ENCODE data around the gene RALB.
A peak's percentile ranks its signal among the peaks of the same experiment; 100 is the strongest.

RALB gene

GRCh38 chr2:120235681-120236080, 17.0 kb upstream of the RALB start:
- Histone ChIP-seq H3K9me3 (ENCODE audit: control insufficient read depth, insufficient read depth, low read length) (no peaks in the 10 kb centered on the region), H3K4me3 (ENCODE audit: low read depth, low read length) (no peak overlapping the region), H3K4me1 (ENCODE audit: control insufficient read depth, insufficient read depth, low read length) (peaks cover 11% of the 10 kb centered on the region), H3K27me3 (ENCODE audit: control insufficient read depth, insufficient read depth, low read length) (peaks cover 8% of the 10 kb centered on the region), H3K27ac (ENCODE audit: low read depth, low read length) (no peak overlapping the region), H3K36me3 (ENCODE audit: control insufficient read depth, insufficient read depth, low read length) (no peaks in the 10 kb centered on the region), H3K9ac (ENCODE audit: low read depth, low read length) (no peak overlapping the region)

DNA sequence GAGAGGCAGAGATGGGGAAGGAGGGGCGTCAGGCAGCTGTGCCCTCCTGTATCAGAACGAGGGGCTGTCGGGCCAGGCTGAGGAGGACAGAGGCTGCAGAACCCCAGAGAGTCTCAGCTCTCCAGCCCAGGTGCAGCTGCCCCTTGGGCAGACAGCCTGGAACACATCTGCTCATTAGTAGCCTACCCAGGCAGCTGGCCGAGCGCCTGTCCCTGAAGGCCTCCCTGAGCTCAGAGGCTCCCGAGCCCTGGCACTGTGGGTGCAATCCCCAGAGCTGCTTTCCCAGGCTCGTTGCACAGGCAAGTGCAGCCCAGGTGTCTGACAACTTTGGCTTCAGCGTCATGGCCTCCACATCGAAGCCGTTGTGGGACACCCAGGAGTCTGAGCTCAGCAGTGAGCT, 16.3 kb upstream of the RALB start:
- Histone ChIP-seq H3K4me3 (ENCODE audit: low read depth, low read length) (no peak overlapping the region), H3K27ac (ENCODE audit: low read depth, low read length) (no peak overlapping the region), H3K27me3 (ENCODE audit: control insufficient read depth, insufficient read depth, low read length) (peaks cover 8% of the 10 kb centered on the region), H3K4me1 (ENCODE audit: control insufficient read depth, insufficient read depth, low read length) (peaks cover 11% of the 10 kb centered on the region), H3K36me3 (ENCODE audit: control insufficient read depth, insufficient read depth, low read length) (no peaks in the 10 kb centered on the region), H3K9ac (ENCODE audit: low read depth, low read length) (no peak overlapping the region), H3K9me3 (ENCODE audit: control insufficient read depth, insufficient read depth, low read length) (no peaks in the 10 kb centered on the region)

- Histone ChIP-seq H3K27me3 (ENCODE audit: control insufficient read depth, insufficient read depth, low read length) (peaks cover 8% of the 10 kb centered on the region), H3K36me3 (ENCODE audit: control insufficient read depth, insufficient read depth, low read length) (no peaks in the 10 kb centered on the region), H3K9ac (ENCODE audit: low read depth, low read length) (no peak overlapping the region), H3K27ac (ENCODE audit: low read depth, low read length) (no peak overlapping the region), H3K4me3 (ENCODE audit: low read depth, low read length) (no peak overlapping the region), H3K9me3 (ENCODE audit: control insufficient read depth, insufficient read depth, low read length) (no peaks in the 10 kb centered on the region), H3K4me1 (ENCODE audit: control insufficient read depth, insufficient read depth, low read length) (peaks cover 11% of the 10 kb centered on the region)
Observed at GRCh38 chr2:120236791-120237190, 15.9 kb upstream of the RALB start.

DNA sequence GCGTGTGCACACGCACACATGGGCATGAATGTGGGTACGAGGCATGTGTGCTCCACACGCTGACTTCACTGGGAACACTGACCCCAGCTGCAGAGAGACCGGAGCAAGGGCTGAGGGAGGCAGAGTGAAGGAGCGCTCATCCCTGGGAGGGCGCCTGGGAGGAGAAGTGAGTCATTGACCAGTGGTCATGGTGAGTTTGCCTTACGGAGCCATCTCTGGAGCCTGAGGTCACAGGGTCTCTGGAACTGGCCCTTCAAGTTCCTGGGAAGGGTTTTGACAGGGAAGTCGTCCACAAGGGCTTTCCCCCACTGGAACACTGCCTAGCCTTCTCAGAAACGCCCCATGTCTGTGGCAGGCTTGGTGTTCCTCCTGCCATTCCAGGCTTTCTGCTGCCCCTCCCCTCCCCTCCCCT, 15.2 kb upstream of the RALB start:
- peak overlapping the region; percentile 78 for H3K27ac ChIP-seq (ENCODE audit: low read depth, low read length)

GRCh38 chr2:120238728-120239487, 13.7 kb upstream of the RALB start:
- Histone ChIP-seq H3K27ac (ENCODE audit: low read depth, low read length) (peak overlapping the region; percentile 78), H3K4me3 (ENCODE audit: low read depth, low read length) (no peak overlapping the region), H3K27me3 (ENCODE audit: control insufficient read depth, insufficient read depth, low read length) (peaks cover 8% of the 10 kb centered on the region), H3K9ac (ENCODE audit: low read depth, low read length) (no peak overlapping the region), H3K9me3 (ENCODE audit: control insufficient read depth, insufficient read depth, low read length) (no peaks in the 10 kb centered on the region), H3K4me1 (ENCODE audit: control insufficient read depth, insufficient read depth, low read length) (peaks cover 11% of the 10 kb centered on the region), H3K36me3 (ENCODE audit: control insufficient read depth, insufficient read depth, low read length) (no peaks in the 10 kb centered on the region)

More for the DNA sequence above, 15.2 kb upstream of the RALB start:
- Histone ChIP-seq H3K4me3 (ENCODE audit: low read depth, low read length) (no peak overlapping the region), H3K36me3 (ENCODE audit: control insufficient read depth, insufficient read depth, low read length) (no peaks in the 10 kb centered on the region), H3K9me3 (ENCODE audit: control insufficient read depth, insufficient read depth, low read length) (no peaks in the 10 kb centered on the region), H3K27me3 (ENCODE audit: control insufficient read depth, insufficient read depth, low read length) (peaks cover 8% of the 10 kb centered on the region), H3K4me1 (ENCODE audit: control insufficient read depth, insufficient read depth, low read length) (peaks cover 11% of the 10 kb centered on the region), H3K9ac (ENCODE audit: low read depth, low read length) (no peak overlapping the region)

- H3K27me3 ChIP-seq (ENCODE audit: control insufficient read depth, insufficient read depth, low read length): peaks cover 8% of the 10 kb centered on the region
- H3K9ac ChIP-seq (ENCODE audit: low read depth, low read length): no peak overlapping the region
- peaks cover 11% of the 10 kb centered on the region for H3K4me1 ChIP-seq (ENCODE audit: control insufficient read depth, insufficient read depth, low read length)
- no peaks in the 10 kb centered on the region for H3K36me3 ChIP-seq (ENCODE audit: control insufficient read depth, insufficient read depth, low read length)
- H3K9me3 ChIP-seq (ENCODE audit: control insufficient read depth, insufficient read depth, low read length): no peaks in the 10 kb centered on the region
- H3K4me3 ChIP-seq (ENCODE audit: low read depth, low read length): no peak overlapping the region
- peak overlapping the region; percentile 20 for H3K27ac ChIP-seq (ENCODE audit: low read depth, low read length)
Observed at GRCh38 chr2:120239488-120240287, 13.0 kb upstream of the RALB start.

- H3K9ac ChIP-seq (ENCODE audit: low read depth, low read length): no peak overlapping the region
- no peak overlapping the region for H3K27ac ChIP-seq (ENCODE audit: low read depth, low read length)
- H3K4me1 ChIP-seq (ENCODE audit: control insufficient read depth, insufficient read depth, low read length): peaks cover 21% of the 10 kb centered on the region
Observed at GRCh38 chr2:120240901-120241429, 11.7 kb upstream of the RALB start.

GRCh38 chr2:120241684-120242083, 11.0 kb upstream of the RALB start:
- Histone ChIP-seq H3K4me3 (ENCODE audit: low read depth, low read length) (no peak overlapping the region), H3K9ac (ENCODE audit: low read depth, low read length) (no peak overlapping the region), H3K27me3 (ENCODE audit: control insufficient read depth, insufficient read depth, low read length) (peaks cover 8% of the 10 kb centered on the region), H3K36me3 (ENCODE audit: control insufficient read depth, insufficient read depth, low read length) (no peaks in the 10 kb centered on the region), H3K4me1 (ENCODE audit: control insufficient read depth, insufficient read depth, low read length) (peaks cover 27% of the 10 kb centered on the region), H3K9me3 (ENCODE audit: control insufficient read depth, insufficient read depth, low read length) (no peaks in the 10 kb centered on the region), H3K27ac (ENCODE audit: low read depth, low read length) (no peak overlapping the region)

More at GRCh38 chr2:120240901-120241429, 11.7 kb upstream of the RALB start:
- Histone ChIP-seq H3K36me3 (ENCODE audit: control insufficient read depth, insufficient read depth, low read length) (no peaks in the 10 kb centered on the region), H3K9me3 (ENCODE audit: control insufficient read depth, insufficient read depth, low read length) (no peaks in the 10 kb centered on the region), H3K27me3 (ENCODE audit: control insufficient read depth, insufficient read depth, low read length) (peaks cover 8% of the 10 kb centered on the region), H3K4me3 (ENCODE audit: low read depth, low read length) (no peak overlapping the region)

- Histone ChIP-seq H3K9me3 (ENCODE audit: control insufficient read depth, insufficient read depth, low read length) (no peaks in the 10 kb centered on the region), H3K27ac (ENCODE audit: low read depth, low read length) (no peak overlapping the region), H3K36me3 (ENCODE audit: control insufficient read depth, insufficient read depth, low read length) (no peaks in the 10 kb centered on the region), H3K4me3 (ENCODE audit: low read depth, low read length) (no peak overlapping the region), H3K9ac (ENCODE audit: low read depth, low read length) (no peak overlapping the region), H3K27me3 (ENCODE audit: control insufficient read depth, insufficient read depth, low read length) (peaks cover 14% of the 10 kb centered on the region), H3K4me1 (ENCODE audit: control insufficient read depth, insufficient read depth, low read length) (peaks cover 24% of the 10 kb centered on the region)
Observed at GRCh38 chr2:120243211-120243610, 9.4 kb upstream of the RALB start.

DNA sequence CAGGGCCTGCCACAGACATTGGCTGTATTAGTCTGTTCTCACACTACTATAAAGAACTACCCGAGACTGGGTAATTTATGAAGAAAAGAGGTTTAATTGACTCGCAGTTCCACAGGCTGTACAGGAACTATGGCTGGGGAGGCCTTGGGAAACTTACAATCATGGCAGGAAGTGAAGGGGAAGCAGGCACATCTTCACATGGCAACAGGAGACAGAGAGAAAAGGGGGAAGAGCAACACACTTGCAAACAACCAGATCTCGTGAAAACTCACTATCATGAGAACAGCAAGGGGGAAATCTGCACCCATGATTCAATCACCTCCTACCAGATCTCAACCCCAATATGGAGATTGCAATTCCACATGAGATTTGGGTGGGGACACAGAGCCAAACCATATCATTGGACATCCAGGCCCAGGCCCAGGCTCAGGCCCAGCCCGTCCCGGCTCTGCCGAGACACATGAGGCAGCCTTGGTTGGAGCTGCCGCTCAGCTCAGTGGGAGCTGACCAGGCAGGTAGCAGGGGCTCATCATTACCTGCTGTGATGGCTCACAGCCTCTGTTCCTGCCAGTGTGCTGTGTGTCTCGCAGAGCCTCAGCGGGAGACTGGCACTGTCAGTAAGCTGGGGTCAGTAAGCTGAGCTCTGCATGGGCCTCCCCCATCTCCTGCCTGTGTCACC, 8.6 kb upstream of the RALB start:
- Histone ChIP-seq H3K4me1 (ENCODE audit: control insufficient read depth, insufficient read depth, low read length) (peaks cover 24% of the 10 kb centered on the region), H3K36me3 (ENCODE audit: control insufficient read depth, insufficient read depth, low read length) (no peaks in the 10 kb centered on the region), H3K9ac (ENCODE audit: low read depth, low read length) (no peak overlapping the region), H3K4me3 (ENCODE audit: low read depth, low read length) (no peak overlapping the region), H3K9me3 (ENCODE audit: control insufficient read depth, insufficient read depth, low read length) (no peaks in the 10 kb centered on the region), H3K27ac (ENCODE audit: low read depth, low read length) (no peak overlapping the region), H3K27me3 (ENCODE audit: control insufficient read depth, insufficient read depth, low read length) (peaks cover 16% of the 10 kb centered on the region)
